GM19023 (cell line): ENCODE data around the gene PXMP4.

ENCODE experiments used
- ATAC-seq: cut with Tn5 transposase; IDR thresholded peaks from one replicate; pipeline ENCODE4 v1.9.1; 2021; ENCODE audit warnings: mild to moderate bottlenecking, moderate library complexity; ENCODE audit not compliant: unreplicated experiment

The PXMP4 gene

DNA sequence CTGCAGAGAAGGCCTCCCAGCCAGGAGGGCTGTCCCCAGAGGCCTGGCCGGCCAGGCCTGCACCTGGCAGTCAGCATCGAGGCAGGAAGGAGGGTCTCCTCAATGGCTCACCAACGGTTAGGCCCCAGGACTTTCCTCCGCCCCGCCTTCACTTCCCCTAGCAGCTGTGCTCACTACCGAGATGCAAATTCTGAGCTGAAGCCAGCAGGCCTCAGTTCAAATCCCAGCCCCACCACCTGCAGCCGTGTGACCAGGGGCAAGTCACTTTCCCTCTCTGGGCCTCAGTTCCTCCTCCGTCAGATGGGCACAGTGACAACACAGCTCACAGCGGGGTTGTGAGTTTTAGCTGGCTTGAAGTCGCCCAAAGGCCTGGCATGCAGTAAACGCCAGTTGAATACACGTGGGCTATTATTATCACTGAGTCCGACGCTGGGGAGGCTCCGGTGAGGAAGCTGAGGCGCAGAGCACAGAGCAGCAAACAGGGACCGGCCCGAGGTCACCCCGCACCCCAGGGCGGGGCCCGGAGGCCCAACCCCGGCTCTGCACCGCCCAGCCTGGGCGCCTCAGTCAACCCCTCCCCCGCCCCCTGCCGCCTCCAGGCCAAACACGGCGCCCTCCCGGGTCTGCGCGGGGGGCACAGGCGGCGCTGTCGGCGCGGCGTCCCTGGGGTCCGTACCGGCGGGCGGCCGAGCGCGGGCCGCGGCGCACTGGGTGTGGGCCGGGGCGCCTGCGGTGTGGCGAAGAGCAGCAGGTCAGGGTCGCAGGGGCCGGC is 34.6 kb downstream of the PXMP4 start:
- peak; percentile 40 for ATAC-seq

- ATAC-seq, result no peak
Observed at GRCh38 chr20:33684533-33685327, 35.4 kb downstream of the PXMP4 start.

- ATAC-seq, result no peak
Observed at GRCh38 chr20:33681728-33682353, 38.3 kb downstream of the PXMP4 start.

DNA sequence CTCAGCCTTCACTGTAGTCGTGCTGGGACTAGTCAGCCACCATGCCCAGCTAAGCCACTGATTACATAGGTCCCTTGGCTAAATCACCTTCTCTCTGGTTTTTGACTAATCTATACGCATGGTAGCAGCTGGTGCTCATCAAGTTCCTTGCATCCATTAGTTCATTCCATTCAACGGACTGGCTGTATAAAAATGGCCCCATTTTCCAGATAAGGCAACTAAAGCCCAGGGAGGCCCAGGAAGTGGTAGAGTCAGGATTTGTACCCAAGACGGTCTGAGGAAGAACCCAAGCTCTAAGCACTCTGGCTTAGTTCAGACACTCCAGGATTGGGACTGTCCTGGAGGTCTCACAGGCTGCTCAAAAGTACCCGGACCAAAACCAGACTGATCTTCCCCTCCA is 38.8 kb downstream of the PXMP4 start:
- no peak for ATAC-seq

GRCh38 chr20:33680686-33681085 is 39.4 kb downstream of the PXMP4 start:
- no peak for ATAC-seq

GRCh38 chr20:33679758-33680485 is 40.2 kb downstream of the PXMP4 start:
- ATAC-seq, result peak; percentile 64

- ATAC-seq, result no peak
Observed at GRCh38 chr20:33677991-33678702, 42.0 kb downstream of the PXMP4 start.

- no peak for ATAC-seq
Observed at GRCh38 chr20:33676652-33677645, 43.2 kb downstream of the PXMP4 start.

GRCh38 chr20:33676121-33676520 is 44.0 kb downstream of the PXMP4 start:
- no peak for ATAC-seq

DNA sequence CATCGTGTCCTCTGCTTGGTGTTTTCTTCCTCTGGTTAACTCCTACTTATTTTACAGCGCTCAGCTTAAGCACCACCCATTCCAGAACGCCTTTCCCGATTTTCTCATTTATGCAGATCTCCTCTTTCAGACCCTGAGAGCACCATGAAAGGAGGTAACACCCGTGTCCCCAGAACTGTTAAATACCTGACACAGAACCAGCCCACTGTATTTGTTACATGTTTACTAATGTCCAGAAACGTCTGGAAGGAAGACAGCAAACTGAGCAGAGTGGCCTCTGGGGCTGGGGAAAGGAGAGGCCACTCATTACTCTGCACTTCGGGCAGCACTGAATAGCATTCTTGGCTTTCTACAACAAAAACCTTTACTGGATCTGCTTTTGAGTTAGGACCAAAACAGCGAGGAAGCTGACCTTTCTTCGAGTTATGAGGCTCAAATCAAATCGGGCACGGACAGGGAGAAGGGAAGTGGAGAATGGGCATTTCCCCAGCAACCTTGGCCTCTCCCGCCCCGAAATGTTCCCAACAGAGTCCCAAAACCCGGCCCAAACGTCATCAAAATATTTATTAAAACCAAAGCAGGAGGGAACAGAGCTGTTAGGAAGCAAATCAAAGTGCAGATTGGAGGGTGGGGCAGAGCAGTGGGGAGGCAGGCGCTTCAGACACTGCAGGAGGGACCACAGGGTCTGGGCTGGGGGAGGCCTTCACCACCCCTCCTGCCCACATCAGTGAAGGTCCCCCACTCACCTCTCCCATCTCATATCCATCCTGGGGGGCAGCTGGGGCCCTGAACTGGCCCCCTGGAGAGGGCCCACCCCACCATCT is 44.8 kb downstream of the PXMP4 start:
- ATAC-seq, result no peak

GRCh38 chr20:33674294-33675135 is 45.6 kb downstream of the PXMP4 start, which contains the start of gene NECAB3:
Gene NECAB3 (minus strand): TSS chr20:33674428. CDS start chr20:33674352, 76 bp downstream.
- ATAC-seq, result peak; percentile 76

DNA sequence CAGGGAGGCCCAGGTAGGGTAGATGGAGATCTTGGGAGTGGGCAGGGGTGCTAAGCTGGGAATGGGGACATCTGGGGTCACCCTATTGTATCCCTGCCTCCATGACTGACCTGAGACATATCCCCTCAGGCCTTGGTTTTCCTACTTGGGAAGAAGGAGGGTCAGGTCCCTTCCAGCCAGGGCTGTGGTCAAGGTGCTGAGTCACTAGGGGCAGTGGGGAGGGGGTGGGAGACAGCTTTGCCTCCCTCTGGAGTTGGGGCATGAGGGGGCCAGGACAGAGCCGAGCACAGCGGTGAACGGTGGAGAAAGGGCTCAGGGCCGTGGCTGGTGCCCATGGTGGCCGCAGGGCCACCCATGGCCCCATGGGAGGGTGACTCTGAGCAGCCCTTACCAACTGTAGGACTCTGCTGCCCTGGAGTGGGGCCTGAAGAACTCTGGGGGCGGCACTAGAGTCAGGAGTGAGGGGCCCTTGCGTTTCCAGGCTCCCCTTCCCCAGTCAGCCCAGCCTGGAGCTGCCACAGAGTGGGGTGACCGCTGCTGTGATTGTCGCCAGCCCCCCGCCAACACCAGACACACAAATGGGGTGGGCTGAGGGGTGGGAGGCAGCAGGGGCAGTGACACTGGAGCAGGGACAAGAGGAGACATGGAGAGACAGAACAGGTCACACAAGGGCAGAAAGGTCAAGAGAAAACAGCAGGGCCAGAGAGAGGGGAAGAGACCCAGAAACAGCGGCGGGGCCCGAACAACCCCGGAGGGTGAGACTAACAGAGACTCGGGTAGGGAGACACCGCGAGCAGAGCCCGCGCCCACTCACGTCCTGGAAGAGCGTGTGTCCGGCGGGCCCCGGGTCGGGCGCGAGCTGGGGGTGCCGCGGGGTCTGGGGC is 46.5 kb downstream of the PXMP4 start:
- ATAC-seq, result peak; percentile 52

DNA sequence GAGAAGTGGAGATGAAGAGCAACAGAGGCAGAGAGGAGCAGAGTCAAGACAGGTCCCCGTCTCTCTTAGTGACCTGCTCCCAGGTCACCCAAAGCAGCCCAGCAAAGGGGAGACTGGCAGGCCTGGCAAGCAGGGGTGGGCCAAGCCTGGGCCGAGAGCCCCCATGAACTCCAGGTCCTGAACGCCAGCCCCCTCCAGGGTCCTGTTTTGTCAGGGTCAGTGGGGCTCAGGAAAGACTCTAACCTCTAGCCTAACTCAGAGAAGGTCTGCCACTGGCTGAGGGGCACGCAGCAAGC is 47.0 kb downstream of the PXMP4 start:
- ATAC-seq, result no peak

- no peak for ATAC-seq
Observed at GRCh38 chr20:33672426-33673113, 47.5 kb downstream of the PXMP4 start.

DNA sequence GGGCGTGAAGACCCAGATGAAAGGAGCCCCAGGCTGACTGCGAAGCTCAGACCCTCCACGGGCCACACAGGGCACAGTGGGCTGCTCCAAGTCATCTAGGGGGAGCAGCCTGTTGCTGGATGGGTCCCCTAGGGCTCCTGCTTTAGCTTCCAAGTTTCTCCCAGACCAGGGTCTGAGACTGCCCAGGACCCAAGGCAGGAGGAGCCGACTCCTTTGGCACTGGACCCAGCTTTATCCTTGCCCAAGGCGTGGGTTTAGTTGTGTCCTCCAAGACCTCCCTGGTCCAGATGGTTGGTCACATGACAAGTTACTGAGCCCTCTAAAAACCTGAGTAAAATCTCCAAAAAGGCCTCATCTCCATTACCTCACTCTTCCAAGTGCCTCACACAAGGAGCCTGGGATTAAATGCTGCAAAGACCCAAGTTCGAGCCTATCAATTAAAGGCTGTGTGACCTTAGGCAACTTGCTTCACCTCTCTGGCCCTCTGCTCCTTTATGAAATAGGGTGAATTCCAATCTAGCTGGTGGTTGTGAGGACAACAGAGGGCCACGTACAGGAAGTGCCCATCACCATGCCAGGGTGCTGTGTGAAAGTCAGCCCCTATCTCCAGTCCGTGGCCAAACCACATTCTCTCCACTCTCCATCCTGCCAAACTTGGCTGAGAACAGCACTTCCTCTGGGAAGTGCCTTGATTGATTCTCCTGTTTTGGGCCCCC is 48.4 kb downstream of the PXMP4 start:
- no peak for ATAC-seq
